Erythroblast (primary cell): Measurements from ENCODE around the gene GABRR3.

ENCODE experiments used
- GATA1 ChIP-seq: IDR thresholded peaks from 2 replicates; pipeline ENCODE4 v1.6.1; 2011; ENCODE audit warnings: low read depth, mild to moderate bottlenecking, control low read depth, low read length, moderate library complexity
- POLR2A ChIP-seq: IDR thresholded peaks from 2 replicates; pipeline ENCODE4 v1.6.1; 2011; ENCODE audit warnings: mild to moderate bottlenecking, low read length

DNA sequence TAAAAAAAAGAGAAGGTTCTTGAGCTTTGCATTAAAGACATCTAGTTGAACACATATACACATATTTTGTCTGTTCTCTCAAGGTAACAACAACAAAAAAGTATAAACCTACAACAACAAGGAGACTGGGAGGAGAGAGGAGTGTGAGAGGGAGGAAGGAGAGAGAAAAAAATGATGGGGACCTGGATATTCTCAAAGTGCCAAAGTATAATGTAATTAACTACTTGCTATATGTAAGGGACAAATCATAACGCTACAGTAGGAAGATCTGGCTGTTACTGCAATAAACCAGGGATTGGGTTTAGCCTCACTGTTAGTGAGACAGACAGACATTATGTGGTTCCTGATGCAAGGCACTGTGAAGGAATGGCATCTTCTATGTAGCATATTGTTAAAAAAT, 14.2 kb upstream of the GABRR3 start:
- TF ChIP-seq POLR2A (no peak), GATA1 (no peak)
